Hepatocyte (in vitro differentiated cells): ENCODE measurements around the gene MAP3K6. TPM values are rescaled to one million over a fixed set of nuclear protein-coding genes. Genes with fewer than 3 reads are reported as not detected.

Experiments
- DNase-seq: peaks from one replicate; pipeline ENCODE4 v3.0.0-alpha.2; 2016; ENCODE audit warnings: low spot score
- H2AFZ ChIP-seq: fragments of 200-600 bp; sonication (generic); 2 replicates; pipeline ENCODE4 v1.6.0; 2016; ENCODE audit warnings: antibody characterized with exemption, mild to moderate bottlenecking
- H3K27ac ChIP-seq: fragments of 200-600 bp; sonication (generic); 2 replicates; pipeline ENCODE4 v1.5.1; 2016; ENCODE audit warnings: mild to moderate bottlenecking
- H3K27me3 ChIP-seq: fragments of 200-600 bp; sonication (generic); 2 replicates; pipeline ENCODE4 v1.6.1; 2016
- H3K36me3 ChIP-seq: fragments of 200-600 bp; sonication (generic); replicated peaks from 2 replicates; pipeline ENCODE4 v1.5.1; 2016; ENCODE audit warnings: low read depth; ENCODE audit not compliant: insufficient read depth
- H3K4me1 ChIP-seq: fragments of 200-600 bp; sonication (generic); 2 replicates; pipeline ENCODE4 v1.5.1; 2016; ENCODE audit warnings: mild to moderate bottlenecking, moderate library complexity; ENCODE audit not compliant: insufficient read depth
- H3K4me2 ChIP-seq: fragments of 200-600 bp; sonication (generic); 2 replicates; pipeline ENCODE4 v1.6.0; 2016
- H3K4me3 ChIP-seq: fragments of 200-600 bp; sonication (generic); 2 replicates; pipeline ENCODE4 v1.5.1; 2016; ENCODE audit warnings: mild to moderate bottlenecking
- H3K79me2 ChIP-seq: fragments of 200-600 bp; sonication (generic); 2 replicates; pipeline ENCODE4 v1.6.0; 2017; ENCODE audit warnings: mild to moderate bottlenecking
- H3K9me2 ChIP-seq: fragments of 200-600 bp; sonication (generic); replicated peaks from 2 replicates; pipeline ENCODE4 v1.6.0; 2017; ENCODE audit warnings: mild to moderate bottlenecking; ENCODE audit not compliant: insufficient read depth
- H3K9me3 ChIP-seq: fragments of 200-600 bp; sonication (generic); 2 replicates; pipeline ENCODE4 v1.5.1; 2016; ENCODE audit warnings: low read depth, mild to moderate bottlenecking
- H4K20me1 ChIP-seq: fragments of 200-600 bp; sonication (generic); 2 replicates; pipeline ENCODE4 v1.6.0; 2016; ENCODE audit warnings: mild to moderate bottlenecking; ENCODE audit not compliant: insufficient read depth, poor library complexity, severe bottlenecking
- CTCF ChIP-seq: fragments of 200-600 bp; sonication (generic); IDR thresholded peaks from 2 replicates; pipeline ENCODE4 v1.5.1; 2016; ENCODE audit warnings: antibody characterized with exemption, mild to moderate bottlenecking; ENCODE audit not compliant: poor library complexity
- EZH2 ChIP-seq: fragments of 200-600 bp; sonication (generic); IDR thresholded peaks from 2 replicates; pipeline ENCODE4 v1.6.1; 2016; ENCODE audit warnings: antibody characterized with exemption, mild to moderate bottlenecking, borderline replicate concordance
- EZH2phosphoT487 ChIP-seq: fragments of 200-600 bp; sonication (generic); IDR thresholded peaks from one replicate; pipeline ENCODE4 v1.6.1; 2018; ENCODE audit warnings: antibody characterized with exemption, mild to moderate bottlenecking, low read depth, moderate library complexity; ENCODE audit not compliant: unreplicated experiment, severe bottlenecking
- WGBS: methylation state at CpG from one replicate; pipeline ENCODE4 v1.1.6; 2016; ENCODE audit warnings: low lambda C conversion rate; ENCODE audit errors: missing lambda C conversion rate; 5-methylcytosine and 5-hydroxymethylcytosine counted together
- polyA plus RNA-seq: library from polyadenylated mRNA; unstranded; fragments of >200 nt; fragmentation: Nextera tagmentation; extraction: Ambion mirVana; gene quantifications from 2 replicates; pipeline ENCODE4 v1.2.1, GENCODE V29; 2016
- total RNA-seq: library from RNA; depleted of rRNA; stranded (reverse); fragments of >200 nt; gene quantifications from 2 replicates; pipeline ENCODE4 v1.2.3, GENCODE V29; 2014

MAP3K6 gene
- total and polyA plus RNA-seq, 2 experiments from 2014 or later, result 6.3 to 20.4 TPM

GRCh38 chr1:27397749-27398148 lies 31.0 kb upstream of the MAP3K6 start:
- Histone ChIP-seq H3K4me3 (no peak overlapping the region), H3K27ac (no peak overlapping the region), H2AFZ (no peak overlapping the region), H3K27me3 (no peaks in the 10 kb centered on the region), H3K36me3 (no peaks in the 10 kb centered on the region), H3K4me1 (peaks cover 3% of the 10 kb centered on the region), H3K4me2 (no peak overlapping the region), H3K79me2 (no peaks in the 10 kb centered on the region), H4K20me1 (no peaks in the 10 kb centered on the region), H3K9me3 (no peaks in the 10 kb centered on the region), H3K9me2 (no peaks in the 10 kb centered on the region)
- TF ChIP-seq EZH2 (no peak), EZH2phosphoT487 (no peak), CTCF (no peak)
- DNase-seq, result no peak
- WGBS, result 74% methylated on average over 7 of the region's 7 CpGs

GRCh38 chr1:27397110-27397509 lies 30.3 kb upstream of the MAP3K6 start:
- no peaks in the 10 kb centered on the region for H3K27me3 ChIP-seq
- no peak overlapping the region for H2AFZ ChIP-seq
- TF ChIP-seq EZH2, result no peak
- no peak for TF ChIP-seq CTCF
- no peak for TF ChIP-seq EZH2phosphoT487
- peaks cover under 1% of the 10 kb centered on the region for H3K4me1 ChIP-seq
- no peak overlapping the region for H3K4me2 ChIP-seq
- WGBS, result 90% methylated on average over 3 of the region's 3 CpGs
- no peak overlapping the region for H3K4me3 ChIP-seq
- no peaks in the 10 kb centered on the region for H3K9me3 ChIP-seq
- no peaks in the 10 kb centered on the region for H3K9me2 ChIP-seq
- H3K27ac ChIP-seq, result no peak overlapping the region
- no peaks in the 10 kb centered on the region for H3K36me3 ChIP-seq
- no peaks in the 10 kb centered on the region for H4K20me1 ChIP-seq
- DNase-seq, result no peak
- no peaks in the 10 kb centered on the region for H3K79me2 ChIP-seq

- Histone ChIP-seq H3K27me3 (no peaks in the 10 kb centered on the region), H3K4me2 (no peak overlapping the region), H3K79me2 (no peaks in the 10 kb centered on the region), H3K9me2 (no peaks in the 10 kb centered on the region), H3K27ac (no peak overlapping the region), H4K20me1 (no peaks in the 10 kb centered on the region), H3K4me1 (peaks cover 8% of the 10 kb centered on the region), H3K9me3 (no peaks in the 10 kb centered on the region), H3K36me3 (no peaks in the 10 kb centered on the region), H3K4me3 (no peak overlapping the region), H2AFZ (no peak overlapping the region)
- DNase-seq, result peak; percentile 79
- TF ChIP-seq EZH2phosphoT487 (no peak), CTCF (peak; percentile 98)
- 14% methylated on average over 10 of the region's 10 CpGs for WGBS
Observed at GRCh38 chr1:27395441-27396195, 28.9 kb upstream of the MAP3K6 start.
